Astrocyte (in vitro differentiated cells and primary cell): ENCODE measurements around the gene ST6GALNAC3. TPM values are rescaled to one million over a fixed set of nuclear protein-coding genes. Genes with fewer than 3 reads are reported as not detected.

Source experiments
- DNase-seq: peaks from one replicate; pipeline ENCODE4 v3.0.0-alpha.2; 2010; ENCODE audit warnings: low read depth
- FAIRE-seq: peaks from 2 replicates; lab custom pipeline; 2011; peaks lifted over from hg19 to GRCh38; lab: Jason Lieb, UNC
- H2AFZ ChIP-seq: 2 replicates; pipeline ENCODE4 v1.6.0; 2012; ENCODE audit warnings: low read depth, low read length, inconsistent platforms
- H3K27ac ChIP-seq: 2 replicates; pipeline ENCODE4 v1.5.1; 2011; ENCODE audit warnings: low read depth, low read length, inconsistent platforms
- H3K27me3 ChIP-seq: 2 replicates; pipeline ENCODE4 v1.6.0; 2011; ENCODE audit warnings: low read length, inconsistent platforms; ENCODE audit not compliant: insufficient read depth
- H3K36me3 ChIP-seq: 2 replicates; pipeline ENCODE4 v1.5.1; 2011; ENCODE audit warnings: low read length, inconsistent platforms; ENCODE audit not compliant: insufficient read depth
- H3K4me1 ChIP-seq: 2 replicates; pipeline ENCODE4 v1.5.1; 2011; ENCODE audit warnings: low read length, inconsistent platforms; ENCODE audit not compliant: insufficient read depth
- H3K4me2 ChIP-seq: 2 replicates; pipeline ENCODE4 v1.6.0; 2012; ENCODE audit warnings: low read length, inconsistent platforms
- H3K4me3 ChIP-seq: 2 replicates; pipeline ENCODE4 v1.5.1; 2011; ENCODE audit warnings: low read depth, mild to moderate bottlenecking, low read length, inconsistent platforms; ENCODE audit not compliant: insufficient read depth
- H3K79me2 ChIP-seq: 2 replicates; pipeline ENCODE4 v1.6.0; 2012; ENCODE audit warnings: mild to moderate bottlenecking, low read length, inconsistent platforms; ENCODE audit not compliant: insufficient read depth
- H3K9ac ChIP-seq: 2 replicates; pipeline ENCODE4 v1.6.0; 2012; ENCODE audit warnings: mild to moderate bottlenecking, low read length, inconsistent platforms
- H3K9me3 ChIP-seq: 2 replicates; pipeline ENCODE4 v1.5.1; 2012; ENCODE audit warnings: low read depth, mild to moderate bottlenecking, low read length, inconsistent platforms; ENCODE audit not compliant: insufficient read depth
- H4K20me1 ChIP-seq: 2 replicates; pipeline ENCODE4 v1.6.0; 2012; ENCODE audit warnings: low read length, inconsistent platforms; ENCODE audit not compliant: insufficient read depth
- H3K27ac Mint-ChIP-seq: one replicate; pipeline ENCODE4 v1.8.0; 2021; ENCODE audit warnings: mild to moderate bottlenecking, mixed read lengths; ENCODE audit not compliant: unreplicated experiment
- H3K27me3 Mint-ChIP-seq: one replicate; pipeline ENCODE4 v1.8.0; 2021; ENCODE audit warnings: low read depth, mixed read lengths; ENCODE audit not compliant: unreplicated experiment
- H3K36me3 Mint-ChIP-seq: one replicate; pipeline ENCODE4 v1.8.0; 2021; ENCODE audit warnings: low read depth, mixed read lengths; ENCODE audit not compliant: unreplicated experiment
- H3K4me1 Mint-ChIP-seq: one replicate; pipeline ENCODE4 v1.8.0; 2021; ENCODE audit warnings: low read depth, mixed read lengths; ENCODE audit not compliant: unreplicated experiment
- H3K4me3 Mint-ChIP-seq: one replicate; pipeline ENCODE4 v1.8.0; 2021; ENCODE audit warnings: mild to moderate bottlenecking, moderate library complexity, mixed read lengths; ENCODE audit not compliant: unreplicated experiment
- H3K9me3 Mint-ChIP-seq: one replicate; pipeline ENCODE4 v1.8.0; 2021; ENCODE audit warnings: mild to moderate bottlenecking, mixed read lengths; ENCODE audit not compliant: unreplicated experiment
- CTCF ChIP-seq: IDR thresholded peaks from 2 replicates; pipeline ENCODE4 v1.5.1; 2011; ENCODE audit warnings: low read depth, mild to moderate bottlenecking, inconsistent platforms, low read length, moderate library complexity; ENCODE audit not compliant: insufficient read depth
- EZH2 ChIP-seq: IDR thresholded peaks from 2 replicates; pipeline ENCODE4 v1.6.1; 2012; ENCODE audit warnings: mild to moderate bottlenecking, low read length, inconsistent platforms; ENCODE audit not compliant: insufficient read depth
- total RNA-seq: library from RNA; stranded (reverse); gene quantifications from 2 replicates; pipeline ENCODE4 v1.2.1, GENCODE V29; 2021

ST6GALNAC3 gene
- total RNA-seq, 1 donor from 2014 or later = 3.2 TPM

- Histone ChIP-seq H3K4me1 (no peaks in the 10 kb centered on the region), H3K79me2 (no peaks in the 10 kb centered on the region), H3K9ac (no peak overlapping the region), H3K27me3 (no peaks in the 10 kb centered on the region), H4K20me1 (no peaks in the 10 kb centered on the region), H3K9me3 (no peaks in the 10 kb centered on the region), H3K4me3 (no peak overlapping the region), H3K4me2 (no peak overlapping the region), H2AFZ (no peak overlapping the region), H3K36me3 (no peaks in the 10 kb centered on the region), H3K27ac (no peak overlapping the region)
- Mint-ChIP-seq H3K9me3 (no peaks in the 10 kb centered on the region), H3K4me1 (peaks cover 9% of the 10 kb centered on the region), H3K36me3 (no peaks in the 10 kb centered on the region), H3K27ac (no peak overlapping the region), H3K27me3 (no peaks in the 10 kb centered on the region), H3K4me3 (no peak overlapping the region)
- DNase-seq = no peak
- TF ChIP-seq EZH2 (no peak), CTCF (no peak)
- FAIRE-seq = no peak
Measured at GRCh38 chr1:76481672-76482071, 407.1 kb downstream of the ST6GALNAC3 start.

- Histone ChIP-seq H3K79me2 (no peaks in the 10 kb centered on the region), H3K4me3 (no peak overlapping the region), H3K27ac (no peak overlapping the region), H3K4me2 (no peak overlapping the region), H3K36me3 (no peaks in the 10 kb centered on the region), H3K9ac (no peak overlapping the region), H3K9me3 (no peaks in the 10 kb centered on the region), H4K20me1 (no peaks in the 10 kb centered on the region), H3K4me1 (no peaks in the 10 kb centered on the region), H2AFZ (no peak overlapping the region), H3K27me3 (no peaks in the 10 kb centered on the region)
- H3K36me3 Mint-ChIP-seq = no peaks in the 10 kb centered on the region
- no peak for TF ChIP-seq CTCF
- no peak for TF ChIP-seq EZH2
- H3K27me3 Mint-ChIP-seq = no peaks in the 10 kb centered on the region
- no peak overlapping the region for H3K27ac Mint-ChIP-seq
- peaks cover 9% of the 10 kb centered on the region for H3K4me1 Mint-ChIP-seq
- H3K4me3 Mint-ChIP-seq = no peak overlapping the region
- DNase-seq (no peak), FAIRE-seq (no peak)
- no peaks in the 10 kb centered on the region for H3K9me3 Mint-ChIP-seq
Measured at GRCh38 chr1:76482272-76482671, 407.7 kb downstream of the ST6GALNAC3 start.

- Histone ChIP-seq H2AFZ (no peak overlapping the region), H3K36me3 (no peaks in the 10 kb centered on the region), H3K4me3 (no peak overlapping the region), H3K9ac (no peak overlapping the region), H3K9me3 (no peaks in the 10 kb centered on the region), H3K4me1 (no peaks in the 10 kb centered on the region), H3K79me2 (no peaks in the 10 kb centered on the region), H3K27ac (no peak overlapping the region), H4K20me1 (no peaks in the 10 kb centered on the region), H3K4me2 (no peak overlapping the region), H3K27me3 (no peaks in the 10 kb centered on the region)
- H3K27me3 Mint-ChIP-seq = no peaks in the 10 kb centered on the region
- H3K9me3 Mint-ChIP-seq = peaks cover 3% of the 10 kb centered on the region
- FAIRE-seq (no peak), DNase-seq (no peak)
- no peaks in the 10 kb centered on the region for H3K36me3 Mint-ChIP-seq
- peaks cover 6% of the 10 kb centered on the region for H3K4me1 Mint-ChIP-seq
- TF ChIP-seq EZH2 = no peak
- TF ChIP-seq CTCF = no peak
- no peak overlapping the region for H3K4me3 Mint-ChIP-seq
- no peak overlapping the region for H3K27ac Mint-ChIP-seq
Measured at GRCh38 chr1:76491737-76492136, 417.2 kb downstream of the ST6GALNAC3 start.
